ENCODE results near the gene WT1.
"Not testable (repeated sequence)": the region's sequence is repeated elsewhere in the genome, so short reads cannot be mapped to it uniquely, and the experiment has no call there.

WT1 gene

GRCh38 chr11:32435511-32435941 is at the start of gene WT1:
Gene WT1, minus strand, starts transcription at chr11:32435539.
- DNase-seq = no peak

- DNase-seq = no peak
These were observed 44.0 kb upstream of the WT1 start for GRCh38 chr11:32479291-32479690.

DNA sequence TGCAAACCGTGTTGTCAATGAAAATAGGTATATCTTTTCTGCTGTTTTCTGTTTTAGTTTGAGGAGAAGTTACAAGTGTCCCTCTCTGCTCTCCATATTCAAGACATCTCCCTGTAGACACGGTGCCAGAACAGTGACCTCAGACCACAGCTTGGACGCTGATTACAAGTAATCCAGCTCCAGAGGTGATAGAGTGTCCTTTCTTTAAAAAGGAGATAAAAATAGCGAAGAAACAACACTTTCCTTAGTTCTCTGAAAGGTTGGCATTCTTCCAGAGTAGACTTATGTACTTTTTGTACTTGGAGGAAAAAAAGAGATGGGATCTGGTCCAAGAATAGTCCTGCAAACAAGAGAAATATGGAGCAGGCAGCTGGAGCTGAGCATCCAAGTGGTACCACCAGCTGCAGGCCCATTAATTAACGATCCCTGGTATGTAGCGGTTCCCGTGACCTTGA is 43.0 kb upstream of the WT1 start:
- no peak for DNase-seq

GRCh38 chr11:32473282-32473909 is 38.1 kb upstream of the WT1 start:
- no peak for DNase-seq

GRCh38 chr11:32472226-32472625 is 36.9 kb upstream of the WT1 start:
- DNase-seq = no peak

- DNase-seq = not testable (repeated sequence)
These were observed 36.2 kb upstream of the WT1 start for GRCh38 chr11:32471544-32471943.

DNA sequence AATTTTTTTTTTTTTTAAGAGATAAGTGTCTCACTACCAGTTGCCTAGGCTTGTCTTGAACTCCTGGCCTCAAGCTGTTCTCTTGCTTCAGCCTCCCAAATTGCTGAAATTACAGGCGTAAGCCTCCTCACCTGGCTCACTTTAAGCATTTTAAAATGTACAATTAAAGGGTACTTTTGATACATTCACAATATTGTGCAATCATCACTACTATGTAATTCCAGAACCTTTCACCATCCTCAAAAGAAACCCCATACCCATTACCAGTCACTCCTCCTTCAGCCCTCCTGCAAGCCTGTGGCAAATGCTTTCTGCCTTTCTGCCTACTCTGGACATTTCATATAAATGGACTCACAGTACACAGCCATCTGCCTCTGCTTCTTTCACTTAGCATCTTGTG is 34.5 kb upstream of the WT1 start:
- no peak for DNase-seq

- no peak for DNase-seq
These were observed 31.1 kb upstream of the WT1 start for GRCh38 chr11:32466279-32466915.

DNA sequence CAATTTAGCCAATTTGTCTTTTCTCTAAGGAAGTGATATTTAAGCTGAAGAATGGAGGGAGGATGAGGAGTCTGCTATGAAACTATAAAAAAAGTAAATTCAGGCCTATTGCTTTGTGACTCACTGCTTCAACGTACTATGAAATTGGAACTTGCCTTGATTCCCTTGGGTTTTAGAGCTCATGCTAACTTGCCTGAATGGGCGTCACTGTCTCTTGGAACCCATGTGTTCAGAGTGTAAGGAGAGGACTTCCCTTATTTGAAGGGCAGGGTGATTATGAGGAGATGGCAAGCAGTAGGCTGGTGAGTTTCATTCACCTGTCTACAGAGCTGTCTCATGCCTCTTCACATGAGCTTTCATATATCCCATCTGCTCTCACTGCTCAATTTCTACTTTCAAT is 28.7 kb upstream of the WT1 start:
- no peak for DNase-seq

GRCh38 chr11:32462011-32462690 is 26.8 kb upstream of the WT1 start:
- no peak for DNase-seq

GRCh38 chr11:32456864-32457263 is 21.5 kb upstream of the WT1 start:
- DNase-seq = no peak

DNA sequence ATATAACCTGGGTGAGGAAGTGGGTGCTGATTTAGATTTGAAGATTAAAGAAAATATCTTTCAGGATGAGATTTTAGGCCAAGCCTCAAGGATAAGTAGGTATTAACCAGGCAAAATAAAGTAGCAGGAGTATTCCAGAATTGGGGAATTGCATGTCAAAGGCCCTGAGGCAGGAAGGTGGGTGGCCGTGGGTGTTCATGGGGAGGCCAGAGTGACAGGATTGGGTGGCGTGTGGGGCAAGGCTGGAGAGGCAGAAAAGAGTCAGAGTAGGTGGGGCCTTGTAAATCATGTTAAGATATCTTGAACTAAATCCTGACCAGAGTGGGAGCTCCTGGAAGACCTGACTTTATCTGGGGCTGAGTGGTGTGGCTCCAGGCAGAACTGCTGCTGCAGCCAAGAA is 19.7 kb upstream of the WT1 start:
- DNase-seq = no peak

DNA sequence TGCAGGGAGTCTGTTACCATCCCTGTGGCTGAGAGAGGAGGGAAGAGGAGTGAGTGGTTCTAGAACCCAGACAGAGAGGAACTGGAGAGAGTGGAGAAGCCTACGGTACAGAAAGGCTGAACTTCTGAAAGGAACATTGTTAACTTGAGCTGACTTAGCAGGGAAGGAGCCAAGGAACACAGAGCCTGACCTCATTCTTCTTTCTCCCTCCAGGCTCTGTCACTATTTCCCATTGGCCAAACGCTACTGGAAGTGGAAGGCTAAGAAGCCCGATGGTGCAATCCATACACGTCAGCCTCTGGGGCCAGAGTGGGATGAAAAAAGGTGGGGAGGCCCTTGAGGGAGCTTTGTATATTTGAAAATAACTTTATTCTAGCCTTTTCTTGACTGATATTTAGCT is 16.5 kb upstream of the WT1 start:
- DNase-seq = no peak

GRCh38 chr11:32450372-32450771 is 15.0 kb upstream of the WT1 start:
- DNase-seq = no peak

DNA sequence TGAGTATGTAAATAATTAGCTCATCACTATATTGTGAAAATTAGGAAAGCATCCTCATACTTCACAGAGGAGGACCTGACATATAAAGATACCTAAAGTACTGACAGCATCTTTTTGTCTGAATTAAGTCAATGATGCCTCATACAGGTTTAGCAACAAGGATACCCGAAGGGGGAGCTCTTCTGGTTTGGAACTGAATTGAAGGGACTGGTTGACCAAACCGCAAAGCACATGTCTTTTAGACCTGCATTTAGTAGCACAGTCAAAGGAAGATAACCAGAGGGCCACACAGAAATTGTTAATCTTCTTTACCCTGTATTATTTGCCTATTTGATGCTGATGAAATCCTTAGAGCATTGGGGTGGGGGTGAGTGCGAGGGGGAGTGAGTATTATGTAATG is 12.9 kb upstream of the WT1 start:
- DNase-seq = no peak

- no peak for DNase-seq
These were observed 11.9 kb upstream of the WT1 start for GRCh38 chr11:32447252-32447651.

GRCh38 chr11:32446227-32446626 is 10.9 kb upstream of the WT1 start:
- no peak for DNase-seq

DNA sequence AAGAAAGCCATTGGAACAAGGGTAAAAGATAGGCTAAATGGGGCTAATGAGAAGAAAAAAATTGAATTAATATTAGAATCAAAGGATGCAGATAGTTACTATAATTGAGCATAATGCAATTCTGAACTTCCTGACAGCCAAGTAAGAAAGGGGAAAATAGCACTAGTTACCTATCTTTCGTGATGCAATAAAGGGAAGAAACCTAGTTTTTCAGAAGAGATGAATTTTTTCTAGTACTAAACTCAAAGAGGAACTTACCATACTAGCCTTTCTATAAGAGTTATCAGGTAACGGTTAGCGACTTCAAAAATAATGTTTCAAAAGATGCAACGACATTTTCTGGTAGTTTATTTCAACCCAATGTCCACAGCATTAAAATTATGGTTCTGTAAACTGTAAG is 8.8 kb upstream of the WT1 start:
- DNase-seq = no peak

DNA sequence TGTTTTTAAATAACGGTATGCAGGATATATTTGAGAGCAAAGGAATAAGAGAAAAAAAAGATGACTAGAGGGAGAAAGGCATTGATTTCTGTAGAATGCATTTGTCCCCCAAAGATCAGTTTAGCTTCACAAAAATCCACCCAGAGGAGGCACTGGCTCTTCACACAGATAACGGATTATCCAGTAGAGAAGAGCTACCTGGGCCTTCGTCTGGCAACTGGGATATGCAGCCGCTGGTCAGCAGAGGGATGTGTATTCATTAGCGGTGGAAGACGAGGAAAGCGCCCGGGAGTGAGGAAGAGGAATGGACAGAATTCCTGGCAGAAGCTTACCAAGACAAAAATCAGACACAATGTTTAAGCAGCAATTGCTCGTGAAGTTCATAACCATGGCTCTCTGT is 5.6 kb upstream of the WT1 start:
- no peak for DNase-seq

DNA sequence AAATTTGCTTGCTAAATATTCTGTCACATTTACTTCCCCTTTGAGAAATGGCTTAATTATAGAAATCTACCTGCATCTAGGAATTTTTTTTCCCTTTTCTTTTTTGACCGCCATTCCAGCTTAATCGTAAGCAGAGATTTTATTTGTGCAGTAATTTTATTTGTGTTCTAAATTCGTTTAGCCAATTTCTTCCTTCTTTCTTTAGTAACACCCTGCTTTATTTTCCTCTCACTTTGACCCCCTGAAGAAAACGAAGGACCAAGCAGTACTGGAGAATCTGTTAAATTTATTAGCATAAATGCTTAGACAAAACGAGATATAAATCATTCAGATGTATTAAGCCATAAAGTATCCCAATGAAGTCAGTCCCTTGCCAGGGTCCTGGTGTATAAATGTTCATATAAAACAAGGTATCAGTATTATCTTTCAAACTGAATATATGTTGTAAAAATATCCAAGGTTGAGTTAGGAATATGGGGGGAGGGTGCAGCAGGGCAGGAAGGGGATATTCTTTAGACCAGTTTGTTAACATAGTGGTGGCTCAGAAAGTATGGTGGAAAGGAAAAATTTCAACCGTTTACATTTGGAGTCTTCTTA is 5.1 kb upstream of the WT1 start:
- DNase-seq = no peak

DNA sequence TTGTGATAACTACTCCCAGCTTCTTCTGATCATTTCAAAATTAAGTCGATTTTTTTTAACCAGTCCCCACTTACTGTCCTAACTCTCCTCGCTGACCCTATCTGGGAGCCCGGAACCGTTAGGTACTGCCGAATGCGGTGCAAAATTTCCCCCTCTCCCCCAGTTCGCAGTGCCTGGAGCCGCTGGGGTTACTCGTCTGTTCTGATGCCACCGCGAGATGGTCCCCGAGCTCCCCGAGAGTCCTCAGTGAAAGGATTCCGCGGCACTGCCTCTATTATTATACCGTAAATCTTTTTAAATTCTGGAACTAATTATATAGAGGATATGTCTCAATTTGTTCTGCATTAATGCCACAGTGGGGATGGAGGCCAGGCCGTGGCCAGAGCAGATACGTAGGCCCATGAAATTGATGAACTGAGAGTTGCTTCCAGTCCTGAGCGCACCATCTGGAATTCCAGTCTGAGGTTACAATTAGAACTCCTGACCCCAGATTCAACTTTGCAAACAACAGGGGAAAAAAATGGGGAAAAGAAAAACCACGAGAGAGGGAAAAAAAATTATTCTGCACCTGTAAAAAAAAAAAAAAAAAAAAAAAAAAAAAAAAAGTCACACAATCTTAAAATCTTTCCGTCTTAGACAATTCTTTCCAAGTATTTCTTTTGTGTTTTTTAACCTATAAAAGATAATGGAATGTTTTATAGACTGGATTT is 4.3 kb upstream of the WT1 start:
- DNase-seq = no peak

- DNase-seq = no peak
These were observed 3.6 kb upstream of the WT1 start for GRCh38 chr11:32438866-32439489.

GRCh38 chr11:32438346-32438865 is 3.1 kb upstream of the WT1 start:
- no peak for DNase-seq

Data from activated CD4-positive, alpha-beta T cell treated with anti-CD3 and anti-CD28 coated beads, Interleukin-2, amount 50 U/mL, for 48 hours (primary cell).